SK-N-MC (cell line): ENCODE data around the gene FAM120A.

Experiments used
- EZH2 ChIP-seq: fragments of 200-600 bp; sonication (generic); IDR thresholded peaks from one replicate; pipeline ENCODE4 v1.6.1; 2017; ENCODE audit warnings: antibody characterized with exemption
- FOXP2 ChIP-seq: optimal IDR thresholded peaks from 2 replicates; pipeline ENCODE3; 2011; ENCODE audit warnings: mild to moderate bottlenecking, moderate library complexity; ENCODE audit not compliant: insufficient read depth; ENCODE audit errors: extremely low read length, control extremely low read depth
- POLR2AphosphoS5 ChIP-seq: IDR thresholded peaks from 2 replicates; pipeline ENCODE4 v1.6.1; 2012; ENCODE audit warnings: mild to moderate bottlenecking, low read depth, low read length, borderline replicate concordance

DNA sequence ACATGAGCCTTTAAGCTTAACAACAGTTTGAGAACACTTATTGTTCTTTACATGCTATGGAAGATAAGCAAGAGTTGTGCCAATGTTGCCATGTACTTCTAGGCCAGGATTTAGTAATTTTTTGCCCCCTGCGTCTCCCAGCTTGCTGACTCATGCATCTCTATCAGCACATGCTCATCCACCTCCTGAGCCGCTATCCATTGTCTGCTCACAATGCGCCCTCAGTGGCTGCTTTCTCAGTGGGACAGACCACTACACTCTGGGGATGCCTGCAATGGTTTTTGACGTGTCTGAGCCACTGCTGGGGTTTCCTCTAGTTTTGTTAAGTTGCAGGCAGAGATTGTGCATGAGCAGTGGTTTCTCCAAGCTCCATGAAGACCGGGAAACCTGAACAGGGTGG, 74.0 kb downstream of the FAM120A start:
- TF ChIP-seq POLR2AphosphoS5 (no peak), FOXP2 (no peak), EZH2 (no peak)
